K562 treated with DMSO at 1 percent for 24 hours (cell line): ENCODE results near the gene AS3MT. TPM values are rescaled to one million over a fixed set of nuclear protein-coding genes. Genes with fewer than 3 reads are reported as not detected.

ENCODE experiments used
- total RNA-seq: library from RNA; unstranded; fragments of 300-600 nt; gene quantifications from 2 replicates; pipeline ENCODE4 v1.2.3, GENCODE V29; 2022; ENCODE audit warnings: low read depth; ENCODE audit not compliant: insufficient read depth

Gene AS3MT, protein sequence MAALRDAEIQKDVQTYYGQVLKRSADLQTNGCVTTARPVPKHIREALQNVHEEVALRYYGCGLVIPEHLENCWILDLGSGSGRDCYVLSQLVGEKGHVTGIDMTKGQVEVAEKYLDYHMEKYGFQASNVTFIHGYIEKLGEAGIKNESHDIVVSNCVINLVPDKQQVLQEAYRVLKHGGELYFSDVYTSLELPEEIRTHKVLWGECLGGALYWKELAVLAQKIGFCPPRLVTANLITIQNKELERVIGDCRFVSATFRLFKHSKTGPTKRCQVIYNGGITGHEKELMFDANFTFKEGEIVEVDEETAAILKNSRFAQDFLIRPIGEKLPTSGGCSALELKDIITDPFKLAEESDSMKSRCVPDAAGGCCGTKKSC
- total RNA-seq = 0.36 and 0.50 TPM in 2 replicates

DNA sequence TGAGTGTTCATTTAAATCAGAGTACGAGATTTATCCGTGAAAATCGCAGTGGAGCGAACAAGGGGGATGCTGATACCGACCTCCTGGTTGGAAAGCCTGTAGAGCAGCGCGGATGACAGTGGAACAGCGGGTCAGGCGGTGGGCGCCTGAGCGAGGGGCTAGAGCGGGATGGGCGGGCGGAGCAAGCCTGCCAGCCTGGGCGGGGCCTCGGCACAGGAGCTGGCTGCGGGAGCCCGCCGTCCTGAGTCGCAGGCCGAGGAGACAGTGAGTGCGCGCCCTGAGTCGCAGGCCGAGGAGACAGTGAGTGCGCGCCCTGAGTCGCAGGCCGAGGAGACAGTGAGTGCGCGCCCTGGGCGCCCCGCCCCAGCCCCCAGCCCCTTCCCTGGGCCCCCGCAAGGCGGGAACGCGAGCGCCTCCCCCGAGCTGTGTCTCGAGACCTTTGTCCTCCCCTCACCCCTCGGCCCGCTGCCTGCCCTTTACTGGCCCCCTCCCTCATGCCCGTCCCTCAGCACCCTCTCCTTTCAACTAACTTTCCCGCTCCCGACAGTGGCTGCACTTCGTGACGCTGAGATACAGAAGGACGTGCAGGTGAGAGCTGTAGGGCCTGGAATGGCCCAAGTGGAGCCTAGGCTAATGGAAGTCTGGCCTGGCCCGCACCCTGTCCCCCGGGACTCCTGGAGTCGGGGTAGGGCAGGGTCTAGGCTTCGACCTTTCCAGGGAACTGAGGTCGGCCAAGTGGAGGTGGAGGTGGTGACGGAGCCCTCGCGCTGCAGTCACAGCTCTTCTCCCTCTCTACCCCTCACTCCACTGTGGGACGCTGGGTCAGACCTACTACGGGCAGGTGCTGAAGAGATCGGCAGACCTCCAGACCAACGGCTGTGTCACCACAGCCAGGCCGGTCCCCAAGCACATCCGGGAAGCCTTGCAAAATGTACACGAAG lies at the start of gene AS3MT:
Gene AS3MT, plus strand, starts transcription at position 213 of the 941 bp plus-strand sequence. Its CDS starts 123 bp downstream, at position 336.

GRCh38 chr10:102837230-102837721 lies 32.0 kb upstream of the AS3MT start, which contains the start of gene CYP17A1:
Gene CYP17A1 (minus strand): TSS chr10:102837413. CDS start chr10:102837361, 52 bp downstream.

DNA sequence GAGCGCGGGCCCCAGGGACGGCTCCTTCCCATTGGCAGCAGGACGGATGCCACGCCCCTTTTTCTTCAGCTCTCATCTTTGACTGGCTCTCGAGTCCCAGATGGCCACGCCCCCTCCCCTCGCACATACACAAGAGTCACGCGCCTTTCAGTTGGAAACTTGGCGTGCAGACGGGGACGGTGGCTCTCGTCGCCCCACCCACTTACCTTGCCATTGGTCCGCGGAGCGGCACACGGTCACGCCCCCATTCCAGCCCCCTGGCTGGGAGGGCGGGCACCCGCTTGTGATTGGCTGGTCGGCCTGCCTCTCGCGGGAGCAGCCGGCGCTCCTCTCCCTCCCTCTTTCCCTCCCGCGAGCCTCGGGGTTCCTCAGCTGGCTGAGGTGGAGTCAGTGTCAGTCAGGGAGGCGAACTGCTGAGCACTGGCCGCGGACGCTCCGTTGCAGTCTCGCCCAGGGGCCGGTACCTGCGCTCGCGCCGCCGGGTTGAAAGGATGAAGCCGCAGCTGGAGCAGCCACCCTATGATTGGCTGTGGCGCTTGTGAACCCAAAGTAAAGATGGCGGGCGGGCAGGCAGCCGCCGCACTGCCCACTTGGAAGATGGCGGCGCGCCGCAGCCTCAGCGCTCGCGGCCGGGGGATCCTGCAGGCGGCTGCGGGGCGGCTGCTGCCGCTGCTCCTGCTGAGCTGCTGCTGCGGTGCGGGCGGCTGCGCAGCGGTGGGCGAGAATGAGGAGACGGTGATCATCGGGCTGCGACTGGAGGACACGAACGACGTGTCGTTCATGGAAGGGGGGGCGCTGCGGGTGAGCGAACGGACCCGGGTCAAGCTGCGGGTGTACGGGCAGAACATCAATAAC lies 48.9 kb downstream of the AS3MT start, which contains the start of gene CNNM2:
Gene CNNM2, plus strand, starts transcription at position 333 of the 855 bp plus-strand sequence. Its CDS starts 187 bp downstream, at position 520.

Other genes with a start within 250 kb of the AS3MT start
- gene TRIM8, start 225.0 kb upstream of the AS3MT start, total RNA-seq = 29.8 and 35.9 TPM in 2 replicates
- gene ARL3, start 155.1 kb upstream of the AS3MT start, total RNA-seq = 5.6 and 5.7 TPM in 2 replicates
- 1.2 and 2.7 TPM in 2 replicates for gene SFXN2, start 154.8 kb upstream of the AS3MT start, total RNA-seq
- gene WBP1L, start 125.5 kb upstream of the AS3MT start, total RNA-seq = 26.2 and 31.8 TPM in 2 replicates
- not detected in 2 replicates for gene CYP17A1, start 32.1 kb upstream of the AS3MT start, total RNA-seq
- gene BORCS7, start 15.2 kb upstream of the AS3MT start, total RNA-seq = 5.0 and 6.0 TPM in 2 replicates
- gene CNNM2, start 48.8 kb downstream of the AS3MT start, total RNA-seq = 8.4 and 8.5 TPM in 2 replicates